K562 (cell line): ENCODE results near the gene MUC3A. TPM values are rescaled to one million over a fixed set of nuclear protein-coding genes. Genes with fewer than 3 reads are reported as not detected.

Experiments
- AFF1 ChIP-seq, 2 experiments: fragments of 450-650 bp; IDR thresholded peaks; 2 replicates each; pipeline ENCODE4 v1.6.1; 2018; ENCODE audit warnings: mild to moderate bottlenecking in 2 of 2, low read depth in 1 of 2; ENCODE audit not compliant: partially characterized antibody in 2 of 2
- BHLHE40 ChIP-seq: IDR thresholded peaks from 2 replicates; pipeline ENCODE4 v1.6.1; 2011; ENCODE audit warnings: low read length, improper control_type of control experiment
- GMEB1 ChIP-seq: fragments of 250-450 bp; sonication (Bioruptor Pico); IDR thresholded peaks from 2 replicates; pipeline ENCODE4 v1.4.0; 2020; ENCODE audit warnings: mild to moderate bottlenecking
- HNRNPH1 ChIP-seq: fragments of 200-400 bp; formaldehyde crosslinking; optimal IDR thresholded peaks from 2 replicates; pipeline ENCODE3; 2017; ENCODE audit warnings: low read depth, mild to moderate bottlenecking, low read length, moderate library complexity
- KDM5B ChIP-seq: fragments of 200-600 bp; sonication (generic); IDR thresholded peaks from 2 replicates; pipeline ENCODE4 v1.6.1; 2012; ENCODE audit warnings: low read depth, mild to moderate bottlenecking, moderate library complexity, low read length, control low read depth, inconsistent platforms; ENCODE audit not compliant: insufficient replicate concordance
- LEF1 ChIP-seq: fragments of 450-650 bp; IDR thresholded peaks from 2 replicates; pipeline ENCODE4 v1.6.1; 2016; ENCODE audit warnings: mild to moderate bottlenecking
- MCM2 ChIP-seq: fragments of 450-650 bp; IDR thresholded peaks from 2 replicates; pipeline ENCODE4 v1.6.1; 2017; ENCODE audit warnings: low read depth, mild to moderate bottlenecking
- NFXL1 ChIP-seq: fragments of 450-650 bp; formaldehyde crosslinking; IDR thresholded peaks from 2 replicates; pipeline ENCODE4 v1.4.0; 2021; ENCODE audit warnings: mild to moderate bottlenecking
- PHF20 ChIP-seq: fragments of 450-650 bp; IDR thresholded peaks from 2 replicates; pipeline ENCODE4 v1.6.1; 2018; ENCODE audit not compliant: partially characterized antibody
- PTRF ChIP-seq: fragments of 450-650 bp; IDR thresholded peaks from 2 replicates; pipeline ENCODE4 v1.6.1; 2016; ENCODE audit warnings: mild to moderate bottlenecking, missing genetic modification characterization, missing compliant biosample characterization
- SFPQ ChIP-seq: fragments of 200-400 bp; formaldehyde crosslinking; IDR thresholded peaks from 2 replicates; pipeline ENCODE4 v1.6.1; 2017; ENCODE audit warnings: mild to moderate bottlenecking, low read depth, low read length, moderate library complexity
- SLC30A9 ChIP-seq: fragments of 250-450 bp; sonication (Bioruptor Pico); IDR thresholded peaks from 2 replicates; pipeline ENCODE4 v1.8.0; 2022; ENCODE audit warnings: mild to moderate bottlenecking, moderate library complexity
- STAT5B ChIP-seq: fragments of 250-450 bp; sonication (Bioruptor Pico); IDR thresholded peaks from 2 replicates; pipeline ENCODE4 v1.8.0; 2021; ENCODE audit warnings: mild to moderate bottlenecking, inconsistent platforms
- TAF15 ChIP-seq: fragments of 200-400 bp; formaldehyde crosslinking; IDR thresholded peaks from 2 replicates; pipeline ENCODE4 v1.6.1; 2017; ENCODE audit warnings: mild to moderate bottlenecking, low read depth, low read length, moderate library complexity
- ZC3H4 ChIP-seq: sonication (generic); formaldehyde crosslinking; IDR thresholded peaks from 2 replicates; pipeline ENCODE4 v1.9.0; 2021; ENCODE audit warnings: missing genetic modification reagents, borderline replicate concordance
- ZNF324 ChIP-seq: fragments of 250-450 bp; sonication (Bioruptor Pico); IDR thresholded peaks from 2 replicates; pipeline ENCODE4 v1.4.0; 2020; ENCODE audit warnings: mild to moderate bottlenecking
- ZNF408 ChIP-seq: fragments of 250-450 bp; sonication (Bioruptor Pico); IDR thresholded peaks from 2 replicates; pipeline ENCODE4 v1.4.0; 2020; ENCODE audit warnings: low read depth, mild to moderate bottlenecking, moderate library complexity
- ZNF511 ChIP-seq: sonication (generic); formaldehyde crosslinking; IDR thresholded peaks from 2 replicates; pipeline ENCODE4 v1.8.0; 2022; ENCODE audit warnings: mild to moderate bottlenecking, missing genetic modification reagents
- polyA plus RNA-seq, 8 experiments: library from polyadenylated mRNA; depleted of rRNA in 4 of 8; stranded (reverse) in 5 of 8; unstranded in 3 of 8; fragments of >200 nt; fragmentation: Nextera tagmentation in 2 of 8; fragmentation: Illumina TruSeq in 1 of 8; extraction: Ambion mirVana in 2 of 8; extraction: Trizol in 1 of 8; gene quantifications; 2 replicates each; pipeline versions ENCODE4 v1.2.1 to v1.2.3, GENCODE V29; 2011 to 2014; ENCODE audit warnings: inconsistent platforms in 1 of 8, missing spikeins in 1 of 8
- total RNA-seq, 7 experiments: library from RNA; depleted of rRNA in 6 of 7; stranded (reverse); fragments of >200 nt in 6 of 7; fragmentation: Illumina TruSeq in 2 of 7; extraction: Trizol in 2 of 7; gene quantifications; 2 replicates each; pipeline versions ENCODE4 v1.2.1 to v1.2.3, GENCODE V29; 2011 to 2021; ENCODE audit warnings: low replicate concordance in 1 of 7
- TF ChIP-seq, protein P1 (sequence below): IDR thresholded peaks from 3 replicates; pipeline ENCODE4 v1.6.1; 2011; ENCODE audit warnings: borderline replicate concordance, mild to moderate bottlenecking; ENCODE audit not compliant: insufficient read length, insufficient read depth

MUC3A gene
- total and polyA plus RNA-seq, 9 of the 15 experiments (the other 6 are each of a cell fraction or from before 2014, with no cell fraction given) = 0.06 to 2.2 (median 0.20) TPM; not detected in 1

DNA sequence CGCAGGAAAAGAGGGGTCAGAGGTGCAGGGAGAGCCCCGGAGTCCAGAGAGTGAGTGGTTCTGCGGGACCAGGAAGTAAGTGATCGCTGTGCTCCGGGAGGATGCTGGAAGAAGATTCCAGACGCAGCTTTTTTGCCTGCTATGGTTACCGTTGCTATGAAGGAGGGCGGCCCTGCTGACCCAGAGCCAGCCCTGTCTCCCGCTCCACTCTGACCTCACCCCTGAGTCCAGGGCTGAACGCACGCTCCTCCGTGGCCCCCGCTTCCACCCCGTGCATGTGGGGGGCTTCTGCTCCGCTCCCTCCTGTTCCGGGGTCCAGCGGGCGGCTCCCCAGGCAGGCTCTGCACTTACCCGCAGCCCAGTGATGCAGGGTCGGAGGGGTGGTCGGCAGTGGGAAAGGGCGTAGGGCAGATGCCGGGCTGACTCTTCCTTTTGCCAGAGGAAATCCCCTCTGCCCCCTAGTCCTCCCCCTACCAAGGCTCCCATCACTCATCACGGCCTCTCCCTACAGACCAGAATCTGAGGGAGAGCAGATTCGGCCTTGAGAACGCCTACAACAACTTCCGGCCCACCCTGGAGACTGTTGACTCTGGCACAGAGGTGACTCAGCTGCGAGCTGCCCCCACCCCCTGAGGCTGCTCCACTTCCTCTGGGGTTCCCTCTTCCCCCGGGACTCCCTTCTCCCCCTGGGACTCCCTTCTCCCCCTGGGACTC, 67.9 kb downstream of the MUC3A start (continued):
- TF ChIP-seq AFF1 (IDR thresholded peaks at IDR 0.05; ENCODE audit: low read depth in 1 of 2, partially characterized antibody in 2 of 2) (no peak), LEF1 (peak; percentile 68), MCM2 (no peak), BHLHE40 (no peak), HNRNPH1 (no peak), SFPQ (no peak), ZNF511 (CRISPR knock-in tag) (no peak), ZC3H4 (CRISPR knock-in tag) (no peak; the same call in 1 of the 2 replicates), TAF15 (no peak), ZNF408 (CRISPR knock-in tag) (no peak), STAT5B (CRISPR knock-in tag) (no peak), GMEB1 (no peak), PTRF (tag) (no peak), NFXL1 (CRISPR knock-in tag) (no peak), PHF20 (no peak), KDM5B (no peak), SLC30A9 (no peak), ZNF324 (CRISPR knock-in tag) (no peak)
- TF ChIP-seq, protein P1, sequence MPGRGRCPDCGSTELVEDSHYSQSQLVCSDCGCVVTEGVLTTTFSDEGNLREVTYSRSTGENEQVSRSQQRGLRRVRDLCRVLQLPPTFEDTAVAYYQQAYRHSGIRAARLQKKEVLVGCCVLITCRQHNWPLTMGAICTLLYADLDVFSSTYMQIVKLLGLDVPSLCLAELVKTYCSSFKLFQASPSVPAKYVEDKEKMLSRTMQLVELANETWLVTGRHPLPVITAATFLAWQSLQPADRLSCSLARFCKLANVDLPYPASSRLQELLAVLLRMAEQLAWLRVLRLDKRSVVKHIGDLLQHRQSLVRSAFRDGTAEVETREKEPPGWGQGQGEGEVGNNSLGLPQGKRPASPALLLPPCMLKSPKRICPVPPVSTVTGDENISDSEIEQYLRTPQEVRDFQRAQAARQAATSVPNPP = no peak
